Measurements from ENCODE around the gene FAM53B.

Gene FAM53B

DNA sequence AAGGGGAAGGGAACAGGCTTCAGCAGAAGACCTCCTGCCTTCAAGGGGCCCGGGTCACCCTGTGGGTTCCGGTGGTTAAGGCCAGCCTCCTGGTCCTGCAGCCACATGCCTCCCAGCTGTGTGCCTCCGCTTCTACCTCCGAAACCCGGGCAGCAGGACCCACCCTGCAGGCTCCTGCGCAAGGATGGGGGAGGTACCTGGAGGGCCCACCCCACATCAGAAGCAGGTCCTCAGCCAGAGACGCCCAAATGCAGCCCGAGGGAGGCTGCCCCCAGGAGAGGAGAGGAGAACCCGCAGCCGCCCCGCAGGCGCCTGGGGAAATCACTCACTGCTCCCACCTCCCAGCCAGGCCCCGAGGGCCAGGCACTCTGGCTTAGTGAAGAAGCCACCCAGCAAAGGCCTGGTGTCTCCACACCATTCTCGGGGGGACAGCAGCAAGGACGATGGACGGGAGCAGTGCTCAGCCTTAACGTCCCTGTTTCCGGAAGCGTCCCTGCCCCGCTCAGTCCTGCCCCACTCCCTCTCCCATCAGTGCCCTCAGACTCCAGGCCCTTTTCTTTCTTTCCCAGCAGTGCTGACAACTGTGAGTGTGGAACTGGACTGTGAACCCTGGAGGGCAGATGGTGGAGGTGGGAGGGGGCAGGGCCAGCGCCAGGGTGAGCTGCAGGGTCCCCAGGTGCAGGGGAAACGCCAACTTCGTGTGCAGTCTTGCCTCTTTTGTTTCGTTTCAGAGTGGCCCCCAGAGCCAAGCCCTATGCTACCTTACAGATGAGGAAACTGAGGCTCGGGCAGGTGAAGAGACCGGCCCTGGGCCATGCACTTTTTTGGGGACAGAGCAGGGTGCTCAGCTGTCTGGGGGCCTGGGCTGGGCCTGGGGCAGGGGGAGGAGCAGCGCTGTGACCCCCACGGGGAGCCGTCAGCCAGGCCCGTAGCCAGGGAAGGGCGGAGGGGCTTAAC lies 138.0 kb downstream of the FAM53B start:
- no peak for DNase-seq

DNA sequence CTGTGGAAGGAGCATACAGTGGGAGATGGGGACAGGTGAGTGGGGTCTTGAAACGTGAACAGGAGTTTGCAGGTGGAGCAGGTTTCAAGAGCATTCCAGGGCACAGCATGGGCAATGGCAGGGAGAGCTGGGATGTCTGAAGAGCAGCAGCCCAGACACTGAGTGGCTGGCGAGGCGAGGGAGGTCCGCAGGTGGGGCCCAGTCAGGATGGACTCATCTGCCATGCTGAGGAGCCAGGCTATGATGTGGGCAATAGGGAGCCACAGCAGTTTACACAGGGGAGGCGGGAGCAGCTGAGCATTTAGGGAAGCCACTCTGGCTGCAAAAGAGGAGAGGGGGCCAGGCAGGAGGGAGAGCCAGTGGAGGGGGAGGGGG lies 138.7 kb downstream of the FAM53B start:
- DNase-seq, result no peak

DNA sequence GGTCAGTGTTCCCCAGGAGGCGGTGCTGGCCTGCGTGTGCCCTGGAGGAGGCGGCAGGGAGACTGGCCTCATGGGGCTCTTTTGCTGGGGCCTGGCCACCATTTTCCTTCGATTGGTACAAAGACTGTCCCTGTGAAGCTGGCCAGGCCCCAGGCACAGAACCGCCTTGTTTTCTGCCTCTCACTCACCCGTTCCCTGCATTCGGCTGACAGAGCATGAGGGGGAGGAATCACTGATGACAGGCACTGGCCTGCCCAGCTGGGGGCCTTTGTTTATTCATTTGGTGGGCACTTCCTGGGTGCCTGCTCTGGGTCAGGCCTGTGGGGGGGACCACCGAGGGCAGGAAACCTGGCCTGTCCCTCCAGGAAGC lies 139.2 kb downstream of the FAM53B start:
- no peak for DNase-seq

DNA sequence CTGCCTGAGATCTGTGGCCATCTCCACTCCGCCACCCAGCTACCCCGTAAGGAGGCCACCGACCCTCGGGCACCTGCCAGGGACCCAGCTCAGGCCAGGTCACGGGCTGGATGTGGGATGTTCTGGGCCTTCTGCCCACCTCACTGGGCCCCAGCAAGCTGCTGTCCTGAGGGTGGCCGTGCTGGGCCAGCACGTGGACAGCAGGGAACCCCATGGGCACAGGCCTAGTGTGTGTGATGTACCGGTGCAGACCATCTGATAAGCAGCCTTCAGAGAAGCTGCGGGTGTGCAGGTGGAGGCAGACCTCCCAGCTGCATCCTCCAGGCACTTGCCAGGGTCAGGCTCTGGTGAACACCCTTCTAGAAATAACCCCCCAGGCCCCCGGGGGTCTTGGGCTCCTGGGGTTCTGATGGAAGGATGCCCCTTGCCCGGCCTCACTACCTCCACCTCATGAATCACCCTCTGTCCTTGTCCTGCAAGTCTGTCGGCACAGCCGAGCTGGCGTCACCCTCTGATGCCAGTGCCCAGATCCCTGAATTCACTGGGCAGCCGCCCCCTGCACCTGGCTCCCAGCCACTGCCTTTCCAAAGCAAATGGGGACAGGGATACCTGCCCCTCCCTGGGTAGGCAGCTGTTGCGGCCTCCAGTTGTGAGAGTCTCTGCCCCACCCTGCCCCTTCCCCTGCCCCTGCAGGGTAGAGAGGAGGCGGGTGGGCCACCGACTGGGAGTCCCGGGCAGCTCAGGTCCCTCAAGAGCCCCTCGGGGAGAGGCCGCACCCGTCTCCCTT lies 139.8 kb downstream of the FAM53B start:
- DNase-seq, result no peak

DNA sequence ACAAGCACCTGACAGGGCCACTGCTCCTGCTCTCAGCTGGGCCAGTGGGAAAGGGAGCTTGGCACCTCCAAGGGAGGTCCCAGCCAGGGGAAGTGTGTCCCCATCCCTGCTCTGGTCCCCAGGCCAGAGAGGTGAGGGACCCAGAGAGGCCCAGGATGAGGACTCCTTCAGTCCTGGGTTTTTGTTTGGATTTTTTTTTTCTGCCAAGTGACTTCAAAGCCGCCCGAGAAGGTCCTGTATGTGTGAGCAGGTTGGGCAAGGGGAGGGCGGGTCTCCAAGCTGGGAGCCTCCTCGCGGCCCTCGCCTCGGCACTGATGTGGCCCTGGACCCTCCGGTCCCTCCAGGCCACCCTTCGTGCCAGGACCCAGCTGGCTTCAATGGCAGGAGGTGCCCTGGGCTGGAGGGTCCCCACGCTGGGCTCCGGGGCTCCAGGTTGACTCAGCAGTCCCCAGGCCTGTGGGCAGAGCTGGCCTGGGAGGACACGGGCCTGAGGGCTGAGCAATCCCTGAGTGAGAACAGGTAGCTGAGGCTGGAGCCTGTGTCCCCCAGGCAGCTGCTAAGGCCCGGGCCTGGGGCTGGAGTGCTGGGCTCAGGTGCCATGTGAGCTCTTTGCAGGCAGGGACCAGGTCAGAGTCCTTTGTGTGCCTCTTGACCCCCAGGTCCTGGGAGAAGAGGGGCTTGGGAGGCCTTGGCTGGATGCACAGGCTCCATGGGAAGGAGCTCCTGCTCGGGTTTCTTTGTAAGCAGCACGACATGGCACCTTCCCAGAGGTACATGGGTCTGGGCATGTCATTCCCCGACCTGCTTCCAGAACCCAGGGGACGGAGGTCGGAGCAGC lies 140.6 kb downstream of the FAM53B start:
- DNase-seq, result no peak

DNA sequence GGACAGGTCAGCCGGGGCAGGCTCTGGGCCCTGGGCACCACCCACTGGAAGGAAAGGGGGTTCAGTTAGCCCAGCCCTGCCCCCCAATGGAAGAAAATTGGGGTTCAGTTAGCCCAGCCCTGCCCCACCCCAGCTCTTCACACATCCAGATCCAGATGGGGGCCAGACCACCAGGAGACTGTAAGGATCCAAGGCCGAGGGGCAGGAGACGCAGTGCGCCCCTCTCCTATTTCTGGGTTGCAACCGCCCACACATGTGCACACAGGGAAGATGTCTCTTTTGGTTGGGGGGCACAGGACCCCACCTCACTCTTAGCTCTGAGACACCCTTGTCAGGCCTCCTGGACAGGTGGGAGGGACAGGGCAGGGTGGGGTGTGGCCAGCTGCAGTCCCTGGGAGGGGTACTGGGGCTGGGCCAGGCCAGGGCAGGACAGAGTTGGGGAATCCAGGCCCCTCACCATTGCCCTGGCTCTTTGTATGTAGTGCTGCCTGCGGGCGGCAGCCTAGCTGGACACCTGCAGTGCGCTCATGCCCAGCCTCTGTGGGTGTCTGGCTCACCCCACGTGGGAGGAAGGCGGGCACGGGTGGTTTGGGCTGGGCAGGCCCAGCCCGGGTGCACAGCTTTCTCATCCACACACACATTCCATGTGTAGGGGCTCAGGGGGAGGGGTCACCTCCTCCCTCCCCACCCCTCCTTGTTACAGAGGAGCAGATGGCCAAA lies 141.4 kb downstream of the FAM53B start:
- no peak for DNase-seq

DNA sequence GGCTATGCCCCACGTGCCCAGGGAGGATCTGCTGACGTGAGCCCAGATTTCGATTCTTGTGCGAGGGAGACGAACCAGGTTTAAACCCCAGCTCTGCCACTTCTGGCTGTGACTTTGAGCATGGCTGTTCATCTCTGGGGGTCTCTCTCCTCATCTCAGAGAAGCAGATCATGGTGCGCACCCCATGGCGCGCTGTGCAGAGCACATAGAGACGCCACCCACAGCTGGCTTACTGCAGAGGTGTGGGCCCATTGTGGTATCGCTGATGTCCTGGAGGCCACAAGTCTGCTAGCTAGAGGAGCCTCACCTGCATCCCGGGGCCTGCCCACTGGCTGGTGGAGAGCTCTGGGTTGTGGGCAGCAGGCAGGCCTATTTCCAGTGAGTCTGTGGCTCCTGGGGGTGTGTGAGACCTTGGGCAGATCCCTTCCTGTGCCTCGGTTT lies 142.0 kb downstream of the FAM53B start:
- DNase-seq, result no peak

DNA sequence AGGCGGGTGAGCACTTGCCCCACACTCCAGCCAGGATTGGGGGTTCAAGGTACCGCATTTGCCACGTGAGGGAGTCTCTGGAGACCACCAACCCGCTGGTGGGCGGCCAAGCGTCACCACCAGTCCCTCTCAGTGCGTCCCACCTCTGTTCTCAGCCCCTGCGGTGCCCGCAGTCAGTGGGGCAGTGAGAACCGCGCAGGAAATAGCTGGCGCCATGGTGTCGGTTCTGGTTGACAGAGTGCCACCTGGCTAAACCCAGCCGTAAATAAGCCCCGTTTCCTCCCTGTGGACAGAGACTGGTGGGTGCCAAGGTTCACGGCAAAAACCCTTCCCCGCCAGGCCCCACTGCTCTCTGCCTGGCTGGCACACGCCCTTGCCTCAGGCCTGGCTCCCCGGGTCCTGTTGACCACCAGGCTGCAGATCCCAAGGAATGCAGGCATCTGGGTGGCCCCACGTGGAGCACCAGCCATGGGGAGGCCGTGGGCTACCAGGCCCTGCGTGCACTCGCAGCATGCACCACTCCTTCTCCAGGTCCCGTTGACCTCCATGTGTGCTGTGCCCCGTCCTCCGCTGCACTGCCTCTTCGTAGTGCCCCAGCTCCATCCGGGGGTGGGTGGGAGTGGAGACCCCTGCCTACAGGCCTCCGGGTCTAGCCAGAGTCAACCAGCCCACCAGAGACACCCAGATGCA lies 142.6 kb downstream of the FAM53B start:
- no peak for DNase-seq

DNA sequence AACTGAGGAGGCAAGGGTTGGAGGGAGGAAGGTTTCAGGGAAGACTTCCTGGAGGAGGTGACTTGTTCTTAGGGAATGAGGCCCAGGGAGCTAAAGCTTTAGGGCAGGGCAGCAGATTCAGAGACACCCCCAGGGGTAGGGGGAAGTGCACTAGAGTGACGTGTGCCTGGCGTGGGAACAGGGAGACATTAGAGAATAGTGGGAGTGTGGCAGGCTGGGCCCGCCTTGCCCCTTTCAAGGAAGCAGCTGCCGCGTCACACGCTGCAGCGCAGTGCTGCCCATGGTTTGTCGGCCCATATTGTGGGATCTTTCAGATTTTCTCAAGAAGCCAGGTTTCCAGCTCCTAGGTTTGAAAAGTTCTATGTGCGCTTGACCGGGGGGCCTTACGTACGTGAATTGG lies 143.2 kb downstream of the FAM53B start:
- no peak for DNase-seq

DNA sequence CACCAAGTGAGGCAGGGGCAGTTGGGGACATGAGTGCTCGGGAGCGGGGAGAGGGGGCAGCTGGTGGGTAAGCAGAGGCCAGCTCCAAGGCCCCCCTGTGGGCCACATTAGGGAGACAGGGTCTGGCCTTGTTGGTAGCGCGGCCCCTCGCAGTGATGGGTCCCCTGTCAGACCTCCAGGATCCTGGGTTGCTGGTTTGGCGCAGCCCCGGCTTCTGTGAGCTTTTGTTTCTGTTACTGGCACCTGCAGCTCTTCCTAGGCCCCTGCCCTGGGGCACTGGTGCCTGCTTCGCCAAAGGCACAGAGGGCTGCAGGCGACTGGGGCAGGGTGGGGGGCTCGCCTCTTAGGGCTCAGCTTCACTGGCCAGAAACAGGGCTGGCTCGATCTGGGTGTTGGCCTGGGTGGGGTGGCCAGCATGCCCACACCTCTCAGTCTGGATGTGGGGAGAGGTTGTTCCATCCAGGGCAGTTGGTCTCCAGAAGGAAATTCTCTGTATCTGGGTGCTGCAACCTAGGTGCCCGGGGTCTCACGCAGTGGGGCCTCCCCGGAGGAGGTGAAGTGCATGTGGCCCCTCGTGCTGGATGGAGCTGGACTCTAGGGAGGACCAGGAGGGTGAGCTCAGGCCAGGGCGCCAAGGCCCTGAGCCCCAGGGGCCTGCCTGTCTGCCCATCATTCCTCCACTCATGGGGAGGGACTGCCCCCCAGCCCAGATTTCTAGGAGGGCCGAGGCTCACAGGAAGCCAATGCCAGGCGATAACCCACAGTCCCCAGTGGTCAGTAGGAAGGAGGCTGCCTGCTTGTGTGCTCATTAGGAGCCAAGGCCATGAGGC lies 143.9 kb downstream of the FAM53B start:
- DNase-seq, result no peak

DNA sequence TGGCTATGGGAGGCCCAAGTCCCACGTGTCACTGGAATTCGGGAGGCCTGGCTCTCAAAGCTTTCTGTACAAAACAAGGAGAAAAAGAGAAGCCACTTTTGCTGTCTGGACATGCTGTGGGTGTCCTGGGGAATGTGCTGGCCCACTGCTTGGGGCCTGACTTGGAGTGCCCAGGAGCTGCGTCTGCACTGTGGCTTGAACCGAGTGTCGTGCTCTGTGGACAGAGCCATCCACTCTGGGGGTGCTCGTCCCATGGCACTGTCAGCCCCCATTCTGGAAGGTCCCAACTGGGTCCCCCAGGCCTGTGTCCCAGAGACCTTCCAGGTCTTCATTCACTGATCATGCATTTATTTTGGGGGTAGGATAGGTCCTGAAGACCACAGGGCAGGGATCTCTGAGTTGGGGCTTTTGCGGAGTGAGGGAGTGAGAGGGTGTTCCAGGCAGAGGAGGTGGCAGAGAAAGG lies 144.6 kb downstream of the FAM53B start:
- no peak for DNase-seq

DNA sequence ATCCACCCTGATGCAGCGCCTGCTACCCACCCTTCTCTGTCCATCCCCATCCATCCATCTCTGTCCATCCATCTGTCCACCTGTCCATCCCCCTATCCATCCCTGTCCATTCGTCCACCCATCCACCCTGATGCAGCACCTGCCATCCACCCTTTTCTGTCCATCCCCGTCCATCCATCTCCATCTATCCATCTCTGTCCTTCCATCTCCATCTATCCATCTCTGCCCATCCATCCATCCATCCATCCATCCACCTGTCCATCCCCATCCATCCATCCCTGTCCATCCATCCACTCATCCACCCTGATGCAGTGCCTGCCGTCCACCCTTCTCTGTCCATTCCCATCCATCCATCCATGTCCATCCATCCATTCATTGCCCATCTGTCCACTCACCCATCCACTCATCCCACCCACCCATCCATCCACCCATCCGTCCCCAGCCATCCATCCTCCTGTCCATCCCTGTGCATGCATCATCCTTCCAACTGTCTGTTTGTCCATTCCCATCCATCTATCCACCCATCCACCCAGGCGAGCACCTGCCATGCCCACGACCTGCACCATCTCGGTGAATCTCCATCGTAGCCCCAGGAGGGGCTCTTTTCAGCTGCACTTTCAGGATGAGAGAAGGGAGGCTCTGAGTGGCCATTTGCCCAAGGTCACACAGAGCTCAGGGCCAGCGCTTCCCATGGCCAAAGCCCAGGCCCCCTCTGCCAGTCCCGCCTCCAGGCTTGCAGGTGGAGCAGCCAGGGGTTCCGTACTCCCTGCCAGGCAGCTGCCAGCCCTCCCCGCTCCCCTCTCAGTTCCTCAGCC lies 145.2 kb downstream of the FAM53B start:
- DNase-seq, result no peak

DNA sequence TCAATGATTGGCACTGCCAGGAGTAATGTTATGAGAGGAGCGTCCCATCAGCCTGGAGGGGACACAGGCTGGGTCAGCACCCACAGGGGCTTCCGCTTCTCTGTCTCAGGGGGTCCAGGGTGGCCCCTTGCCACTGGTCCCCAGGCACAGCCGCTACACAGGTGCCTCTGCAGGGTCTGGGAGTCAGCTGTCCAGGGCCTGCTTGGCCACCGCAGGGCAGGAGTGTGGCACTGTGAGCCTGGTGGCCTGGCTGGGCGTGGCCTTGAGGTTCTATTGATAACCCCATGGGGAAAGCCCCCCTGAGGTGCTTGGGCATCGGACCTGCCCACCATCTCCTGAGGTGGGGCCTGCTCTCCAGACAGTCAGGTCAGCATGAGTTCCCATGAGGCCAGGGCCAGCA lies 146.0 kb downstream of the FAM53B start:
- no peak for DNase-seq

DNA sequence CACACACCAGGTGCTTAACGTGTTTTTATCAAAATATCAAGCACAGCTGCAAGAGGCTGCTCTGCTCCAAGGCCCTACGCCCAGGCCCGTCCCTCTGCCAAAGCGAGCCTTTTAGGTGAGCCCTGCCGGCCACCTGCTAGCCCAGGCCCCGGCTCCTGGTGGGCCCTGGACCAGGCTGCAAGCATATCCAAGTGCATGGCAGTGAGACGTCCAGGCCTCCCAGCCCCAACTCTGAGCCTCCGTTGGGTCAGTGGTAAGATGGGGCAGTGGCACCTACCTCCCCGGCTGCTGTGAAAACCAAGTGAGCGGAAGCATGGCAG lies 146.4 kb downstream of the FAM53B start:
- DNase-seq, result no peak

DNA sequence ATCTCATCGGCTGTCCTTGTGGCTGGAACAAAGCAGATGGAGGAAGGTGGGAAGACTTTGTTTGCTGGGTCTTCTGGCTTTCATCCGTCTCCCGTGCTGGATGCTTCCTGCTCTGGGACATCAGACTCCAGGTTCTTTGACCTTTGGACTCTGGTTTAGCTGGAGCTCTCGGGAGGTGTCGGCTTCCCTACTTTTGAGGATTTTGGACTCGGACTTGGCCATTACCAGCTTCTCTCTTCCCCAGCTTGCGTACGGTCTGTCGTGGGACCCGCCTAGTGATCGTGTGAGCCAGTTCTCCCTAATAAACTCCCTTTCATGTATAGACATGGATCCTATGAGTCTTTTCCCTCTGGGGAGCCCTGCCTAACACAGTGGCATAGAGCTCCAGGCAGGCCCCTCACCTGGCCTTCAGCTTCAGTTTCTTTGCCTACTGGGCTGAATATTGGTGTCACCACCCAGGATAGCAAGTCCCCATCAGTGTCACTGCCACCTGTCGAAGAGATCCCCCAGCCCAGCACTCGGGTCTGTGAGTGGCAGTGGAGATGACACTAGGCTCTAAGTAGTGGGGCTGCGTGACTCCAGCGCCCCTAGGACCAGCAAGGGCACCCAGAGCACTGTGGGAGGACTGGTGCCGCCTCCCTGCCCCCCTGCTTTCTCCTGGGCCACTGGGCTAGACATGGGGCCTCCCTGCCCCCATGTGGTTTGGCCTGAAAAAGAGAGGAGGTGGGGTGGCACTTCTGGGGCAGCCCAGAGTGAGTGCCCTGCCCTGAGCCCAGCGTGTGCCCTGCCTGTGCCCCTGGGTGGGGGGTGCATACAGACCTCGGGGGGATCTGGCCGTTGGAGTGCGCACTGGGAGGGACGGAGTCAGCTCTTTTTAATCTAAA lies 147.0 kb downstream of the FAM53B start:
- no peak for DNase-seq

DNA sequence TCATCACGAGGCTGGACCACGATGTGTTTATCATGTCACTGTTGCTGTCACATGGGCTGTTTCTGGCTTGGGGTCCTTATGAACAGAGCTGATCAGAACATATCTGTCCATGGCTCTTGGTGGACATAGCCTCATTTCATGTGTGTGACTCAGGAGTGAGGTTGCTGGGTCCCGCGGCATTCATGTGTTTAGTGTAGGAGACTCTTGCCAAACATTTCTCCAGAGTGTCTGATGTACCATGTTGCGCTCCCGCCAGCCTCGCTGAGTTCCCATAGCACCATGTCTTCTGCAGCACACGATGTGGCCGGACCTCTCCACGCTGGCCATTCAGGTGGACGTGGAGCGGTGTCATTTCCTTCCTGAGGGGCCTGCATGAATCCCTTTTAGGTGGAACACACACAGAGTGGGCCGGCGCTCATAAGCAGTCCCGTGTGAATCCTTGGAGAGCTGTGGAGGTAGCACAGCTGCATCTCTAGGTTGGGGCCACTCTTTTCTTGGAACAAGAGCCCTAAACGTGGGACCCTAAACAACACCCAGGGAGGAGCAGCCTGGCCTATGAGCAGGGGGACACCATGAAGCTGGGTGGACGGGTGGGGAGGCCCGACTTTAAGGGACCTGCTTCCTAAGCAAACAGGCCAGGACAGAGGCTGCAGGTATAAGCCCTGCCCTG lies 147.9 kb downstream of the FAM53B start:
- no peak for DNase-seq

DNA sequence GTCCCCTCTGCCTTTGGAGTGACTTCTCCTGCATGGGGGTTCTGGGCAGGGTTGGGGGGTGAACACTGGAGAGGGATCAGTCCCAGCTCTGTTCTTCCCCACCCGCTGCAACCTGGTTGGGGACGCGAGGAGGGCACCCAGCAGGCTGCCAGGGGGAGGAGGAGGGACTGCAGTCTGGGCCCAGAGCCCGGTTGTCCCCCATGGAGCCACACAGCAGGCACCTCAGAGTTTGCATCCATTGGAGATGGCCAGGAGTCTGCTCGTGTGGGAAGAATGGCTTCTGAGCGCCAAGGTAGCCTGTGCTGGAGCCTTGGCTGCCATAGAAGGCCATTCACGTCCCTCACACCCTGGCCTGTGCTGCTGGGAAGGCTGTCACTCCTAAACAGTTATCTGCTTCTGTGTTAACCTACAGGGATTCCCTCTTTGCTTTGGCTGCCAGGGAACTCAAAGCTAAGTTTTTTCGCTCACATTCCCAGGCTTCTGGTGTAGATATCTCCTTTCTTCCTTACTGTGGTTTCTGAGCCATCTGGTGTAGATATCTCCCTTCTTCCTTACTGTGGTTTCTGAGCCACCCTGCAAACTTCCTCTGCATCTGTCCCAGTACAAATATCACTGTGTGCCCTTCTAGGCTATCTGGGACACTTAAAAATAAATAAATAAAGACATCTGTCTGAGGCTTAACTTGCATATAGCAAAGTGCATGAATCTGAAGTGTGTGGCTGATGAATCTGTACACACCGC lies 148.9 kb downstream of the FAM53B start:
- no peak for DNase-seq

All from fibroblast of skin of abdomen (primary cell).